GM12878 (cell line): ENCODE measurements around the gene SGCB. TPM values are rescaled to one million over a fixed set of nuclear protein-coding genes. Genes with fewer than 3 reads are reported as not detected.

ENCODE experiments used
- ATAC-seq: fragments of 200-7000 bp; cut with Tn5 transposase; 3 replicates; pipeline ENCODE4 v1.9.1; 2020; ENCODE audit warnings: mild to moderate bottlenecking, moderate library complexity
- BruUV-seq: library from RNA; stranded (reverse); fragments of 400-500 nt; replicated peaks from 2 replicates; lab custom pipeline; 2021; lab: Mats Ljungman, UMichigan
- CTCF ChIA-PET: fragments of 300-600 bp; sonication (Branson Sonifier 250); formaldehyde crosslinking; extraction: SDS; loops from one replicate; lab custom pipeline; 2021; ENCODE audit warnings: inconsistent platforms; lab: Yijun Ruan, JAX
- POLR2A ChIA-PET: fragments of 350-600 bp; formaldehyde crosslinking; extraction: SDS; loops from one replicate; lab custom pipeline; 2021; ENCODE audit warnings: inconsistent platforms; lab: Charles Lee
- RAD21 ChIA-PET: fragments of 300-600 bp; sonication (Branson Sonifier 250); formaldehyde crosslinking; loops from one replicate; lab custom pipeline; 2023; ENCODE audit warnings: antibody characterized with exemption; ENCODE audit not compliant: unreplicated experiment; lab: Charles Lee
- SMC1A ChIA-PET: fragments of 300-600 bp; sonication (Branson Sonifier 250); formaldehyde crosslinking; loops from one replicate; lab custom pipeline; 2023; ENCODE audit not compliant: unreplicated experiment, uncharacterized antibody; lab: Charles Lee
- DNase-seq: peaks from one replicate; pipeline ENCODE4 v3.0.0-alpha.2; 2011; ENCODE audit warnings: low read depth, low spot score
- FAIRE-seq: peaks from 3 replicates; lab custom pipeline; 2011; peaks lifted over from hg19 to GRCh38; lab: Jason Lieb, UNC
- H2AFZ ChIP-seq: 2 replicates; pipeline ENCODE4 v1.6.0; 2011; ENCODE audit warnings: low read depth, low read length, control low read depth; ENCODE audit not compliant: control insufficient read depth
- H3K27ac ChIP-seq: 2 replicates; pipeline ENCODE4 v1.5.1; 2011; ENCODE audit warnings: control low read depth; ENCODE audit not compliant: control insufficient read depth, insufficient read depth
- H3K27me3 ChIP-seq, 2 experiments: replicated peaks in 1 of 2; 2 replicates each; pipeline versions ENCODE4 v1.6.0 to v1.6.1; 2011; ENCODE audit warnings: low read length in 1 of 2; ENCODE audit not compliant: control insufficient read depth in 2 of 2, insufficient read depth in 2 of 2
- H3K36me3 ChIP-seq, 2 experiments: 2 replicates each; pipeline ENCODE4 v1.5.1; 2011; ENCODE audit warnings: low read length in 1 of 2; ENCODE audit not compliant: control insufficient read depth in 2 of 2, insufficient read depth in 2 of 2
- H3K4me1 ChIP-seq: 2 replicates; pipeline ENCODE4 v1.6.1; 2011; ENCODE audit warnings: mild to moderate bottlenecking, low read length, moderate library complexity, mixed read lengths; ENCODE audit not compliant: control insufficient read depth, insufficient read depth
- H3K4me2 ChIP-seq: 2 replicates; pipeline ENCODE4 v1.6.0; 2011; ENCODE audit warnings: control low read depth; ENCODE audit not compliant: control insufficient read depth, insufficient read depth
- H3K4me3 ChIP-seq: fragments of 200-600 bp; sonication (generic); 2 replicates; pipeline ENCODE4 v1.5.1; 2016
- H3K79me2 ChIP-seq: 2 replicates; pipeline ENCODE4 v1.6.0; 2011; ENCODE audit warnings: low read length; ENCODE audit not compliant: control insufficient read depth, insufficient read depth
- H3K9ac ChIP-seq: 2 replicates; pipeline ENCODE4 v1.8.0; 2011; ENCODE audit warnings: low read length, control low read depth, mixed read lengths; ENCODE audit not compliant: control insufficient read depth, insufficient read depth
- H3K9me3 ChIP-seq: replicated peaks from 3 replicates; pipeline ENCODE4 v1.5.1; 2011; ENCODE audit warnings: mild to moderate bottlenecking, low read length; ENCODE audit not compliant: control insufficient read depth, insufficient read depth
- H4K20me1 ChIP-seq: 2 replicates; pipeline ENCODE4 v1.6.0; 2011; ENCODE audit not compliant: control insufficient read depth, insufficient read depth
- ATF7 ChIP-seq: fragments of 450-650 bp; IDR thresholded peaks from 2 replicates; pipeline ENCODE4 v1.6.1; 2016; ENCODE audit warnings: low read depth, mild to moderate bottlenecking
- BCL3 ChIP-seq: IDR thresholded peaks from 2 replicates; pipeline ENCODE4 v1.6.1; 2011; ENCODE audit warnings: borderline replicate concordance, low read depth, mild to moderate bottlenecking, moderate library complexity, low read length; ENCODE audit not compliant: insufficient read depth, poor library complexity, severe bottlenecking
- EZH2 ChIP-seq: IDR thresholded peaks from 2 replicates; pipeline ENCODE4 v1.6.1; 2012; ENCODE audit warnings: low read depth, mild to moderate bottlenecking, control low read depth, inconsistent platforms, low read length, borderline replicate concordance; ENCODE audit not compliant: control insufficient read depth
- JUND ChIP-seq: IDR thresholded peaks from 2 replicates; pipeline ENCODE4 v1.6.1; 2012; ENCODE audit warnings: low read depth, mild to moderate bottlenecking, low read length, improper control_type of control experiment, moderate library complexity
- KLF5 ChIP-seq: fragments of 450-650 bp; IDR thresholded peaks from 2 replicates; pipeline ENCODE4 v1.6.1; 2014; ENCODE audit warnings: mild to moderate bottlenecking; ENCODE audit not compliant: partially characterized antibody
- MTA3 ChIP-seq: IDR thresholded peaks from 2 replicates; pipeline ENCODE4 v1.6.1; 2012; ENCODE audit warnings: low read length, inconsistent platforms, borderline replicate concordance
- NFXL1 ChIP-seq: fragments of 450-650 bp; IDR thresholded peaks from 2 replicates; pipeline ENCODE4 v1.6.1; 2017; ENCODE audit warnings: antibody characterized with exemption, mild to moderate bottlenecking, borderline replicate concordance
- NR2C1 ChIP-seq: fragments of 450-650 bp; IDR thresholded peaks from 2 replicates; pipeline ENCODE4 v1.6.1; 2017; ENCODE audit warnings: antibody characterized with exemption, mild to moderate bottlenecking, moderate library complexity
- PRDM15 ChIP-seq: fragments of 450-650 bp; formaldehyde crosslinking; IDR thresholded peaks from 2 replicates; pipeline ENCODE4 v1.4.0; 2020; ENCODE audit warnings: mild to moderate bottlenecking, moderate library complexity
- SMC3 ChIP-seq: IDR thresholded peaks from 2 replicates; pipeline ENCODE4 v1.6.1; 2011; ENCODE audit warnings: low read length, improper control_type of control experiment, borderline replicate concordance
- STAT1 ChIP-seq: fragments of 450-650 bp; conservative IDR thresholded peaks from 2 replicates; pipeline ENCODE4 v1.6.1; 2014; ENCODE audit warnings: antibody characterized with exemption, mild to moderate bottlenecking
- TBL1XR1 ChIP-seq: IDR thresholded peaks from 2 replicates; pipeline ENCODE4 v1.6.1; 2012; ENCODE audit warnings: low read depth, low read length, improper control_type of control experiment
- TCF7 ChIP-seq: IDR thresholded peaks from 2 replicates; pipeline ENCODE4 v1.6.1; 2014; ENCODE audit warnings: antibody characterized with exemption, borderline replicate concordance
- ZNF274 ChIP-seq: IDR thresholded peaks from one replicate; pipeline ENCODE4 v1.8.0; 2011; ENCODE audit not compliant: insufficient read length, insufficient read depth
- WGBS: methylation state at CpG from one replicate; pipeline ENCODE4 v1.1.6; 2016; ENCODE audit warnings: low lambda C conversion rate; ENCODE audit not compliant: insufficient replicate concordance, insufficient coverage; ENCODE audit errors: missing lambda C conversion rate; 5-methylcytosine and 5-hydroxymethylcytosine counted together
- in situ Hi-C: fragments of 300-500 bp; cut with MboI; formaldehyde crosslinking; loops from 9 replicates; pipeline ENCODE4 v1.14.3; 2018; ENCODE audit warnings: mixed read lengths
- intact Hi-C: fragments of 100-400 bp; cut with micrococcal nuclease; formaldehyde crosslinking; loops from one replicate; pipeline ENCODE4 v1.14.2; 2022; ENCODE audit not compliant: unreplicated experiment
- polyA plus RNA-seq, 11 experiments: library from polyadenylated mRNA; depleted of rRNA in 4 of 11; unstranded in 6 of 11; stranded (reverse) in 5 of 11; fragments of >200 nt; fragmentation: Nextera tagmentation in 4 of 11; fragmentation: Illumina TruSeq in 1 of 11; extraction: Ambion mirVana in 4 of 11; extraction: Trizol in 1 of 11; gene quantifications; 1 replicate in 1 of 11; 2 replicates in 10 of 11; pipeline versions ENCODE4 v1.2.1 to v1.2.3, GENCODE V29; 2011 to 2016; ENCODE audit warnings: inconsistent platforms in 2 of 11, missing spikeins in 2 of 11, low read depth in 1 of 11
- total RNA-seq, 4 experiments: library from RNA; depleted of rRNA in 3 of 4; stranded (reverse); fragments of >200 nt in 3 of 4; fragmentation: Illumina TruSeq in 1 of 4; extraction: Trizol in 1 of 4; gene quantifications; 2 replicates each; pipeline versions ENCODE4 v1.2.1 to v1.2.3, GENCODE V29; 2013 to 2021

Gene SGCB
- total and polyA plus RNA-seq, 10 of the 15 experiments (the other 5 are each of a cell fraction or from before 2014, with no cell fraction given) = 4.7 to 13.2 (median 7.4) TPM

GRCh38 chr4:52010986-52011385 lies 27.1 kb downstream of the SGCB start:
- intact Hi-C loops (no loop called here), in situ Hi-C loops (no loop called here)
- H4K20me1 ChIP-seq = no peaks in the 10 kb centered on the region
- WGBS = 98% methylated on average over 2 of the region's 2 CpGs
- H2AFZ ChIP-seq = no peak overlapping the region
- ChIA-PET CTCF (no interaction called here), SMC1A (no interaction called here), RAD21 (no interaction called here), POLR2A (no interaction called here)
- BruUV-seq = no TSS peak
- no peaks in the 10 kb centered on the region for H3K27me3 ChIP-seq
- H3K27ac ChIP-seq = no peak overlapping the region
- H3K36me3 ChIP-seq = no peaks in the 10 kb centered on the region
- no peak for TF ChIP-seq STAT1
- TF ChIP-seq JUND = no peak
- no peak for TF ChIP-seq MTA3
- TF ChIP-seq BCL3 = no peak
- TF ChIP-seq ATF7 = no peak
- no peak for TF ChIP-seq NFXL1
- no peak for TF ChIP-seq EZH2
- no peak for TF ChIP-seq TBL1XR1
- TF ChIP-seq NR2C1 = no peak
- TF ChIP-seq TCF7 = no peak
- no peak for TF ChIP-seq SMC3
- TF ChIP-seq PRDM15 (CRISPR knock-in tag) = no peak
- no peak for TF ChIP-seq KLF5
- TF ChIP-seq ZNF274 = no peak
- ATAC-seq (no peak), FAIRE-seq (no peak), DNase-seq (no peak)
- no peaks in the 10 kb centered on the region for H3K79me2 ChIP-seq
- H3K9ac ChIP-seq = no peak overlapping the region
- no peaks in the 10 kb centered on the region for H3K9me3 ChIP-seq
- no peak overlapping the region for H3K4me2 ChIP-seq
- H3K4me1 ChIP-seq = no peaks in the 10 kb centered on the region
- no peak overlapping the region for H3K4me3 ChIP-seq
